Measurements from ENCODE around the gene UFC1.

UFC1 gene

GRCh38 chr1:161133220-161133740 lies 20.5 kb upstream of the UFC1 start:
- no peak for FAIRE-seq
- no peak for DNase-seq (ENCODE audit: low spot score)

- DNase-seq (ENCODE audit: low spot score) (no peak), FAIRE-seq (no peak)
These were observed 15.9 kb upstream of the UFC1 start for GRCh38 chr1:161137881-161138280.

DNA sequence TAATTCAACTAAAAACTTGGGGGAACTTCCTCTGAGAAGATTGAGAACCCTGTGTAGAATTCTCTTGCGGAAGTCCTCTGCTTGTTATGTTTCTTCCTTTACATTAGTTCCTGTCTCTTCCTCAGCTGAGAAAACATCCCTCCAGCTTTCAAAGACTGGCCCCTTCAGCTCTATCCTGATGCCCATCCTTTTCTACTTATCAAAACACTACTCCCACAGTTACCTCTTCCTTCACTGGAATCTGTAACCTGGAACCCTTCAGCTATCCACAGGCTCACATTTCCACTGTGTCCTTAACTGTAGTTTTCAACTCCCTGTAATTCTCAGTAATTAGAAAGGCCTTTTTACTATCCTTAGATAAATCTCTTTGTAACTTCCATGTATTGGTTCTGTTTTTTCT lies 15.3 kb upstream of the UFC1 start:
- DNase-seq (ENCODE audit: low spot score) (no peak), FAIRE-seq (no peak)

- DNase-seq (ENCODE audit: low spot score): no peak
- peak; percentile 2 for FAIRE-seq
These were observed 14.0 kb upstream of the UFC1 start for GRCh38 chr1:161139766-161140165.

GRCh38 chr1:161140755-161141400 lies 12.9 kb upstream of the UFC1 start:
- DNase-seq (ENCODE audit: low spot score) (no peak), FAIRE-seq (no peak)

GRCh38 chr1:161145832-161146231 lies 7.9 kb upstream of the UFC1 start:
- FAIRE-seq: no peak
- DNase-seq (ENCODE audit: low spot score): no peak

DNA sequence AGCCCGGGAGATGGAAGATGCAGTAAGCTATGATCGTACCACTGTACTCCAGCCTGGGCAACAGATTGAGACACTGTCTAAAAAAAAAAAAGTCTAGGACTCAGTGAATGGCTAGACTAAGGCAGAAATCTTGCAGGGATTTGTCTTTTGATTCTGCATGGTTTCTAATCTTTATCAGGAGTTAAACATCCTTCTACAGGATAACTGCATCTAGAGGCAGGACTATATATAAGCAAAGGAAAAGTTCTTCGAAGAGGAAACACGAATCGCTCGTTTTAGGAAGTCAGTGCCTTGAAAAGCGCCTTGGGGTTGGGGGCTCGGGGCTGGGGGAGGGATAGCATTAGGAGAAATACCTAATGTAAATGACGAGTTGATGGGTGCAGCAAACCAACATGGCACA lies 602 bp upstream of the UFC1 start:
- no peak for DNase-seq (ENCODE audit: low spot score)
- no peak for FAIRE-seq

GRCh38 chr1:161157867-161158266 lies 4.1 kb downstream of the UFC1 start:
- FAIRE-seq (no peak), DNase-seq (ENCODE audit: low spot score) (no peak)

DNA sequence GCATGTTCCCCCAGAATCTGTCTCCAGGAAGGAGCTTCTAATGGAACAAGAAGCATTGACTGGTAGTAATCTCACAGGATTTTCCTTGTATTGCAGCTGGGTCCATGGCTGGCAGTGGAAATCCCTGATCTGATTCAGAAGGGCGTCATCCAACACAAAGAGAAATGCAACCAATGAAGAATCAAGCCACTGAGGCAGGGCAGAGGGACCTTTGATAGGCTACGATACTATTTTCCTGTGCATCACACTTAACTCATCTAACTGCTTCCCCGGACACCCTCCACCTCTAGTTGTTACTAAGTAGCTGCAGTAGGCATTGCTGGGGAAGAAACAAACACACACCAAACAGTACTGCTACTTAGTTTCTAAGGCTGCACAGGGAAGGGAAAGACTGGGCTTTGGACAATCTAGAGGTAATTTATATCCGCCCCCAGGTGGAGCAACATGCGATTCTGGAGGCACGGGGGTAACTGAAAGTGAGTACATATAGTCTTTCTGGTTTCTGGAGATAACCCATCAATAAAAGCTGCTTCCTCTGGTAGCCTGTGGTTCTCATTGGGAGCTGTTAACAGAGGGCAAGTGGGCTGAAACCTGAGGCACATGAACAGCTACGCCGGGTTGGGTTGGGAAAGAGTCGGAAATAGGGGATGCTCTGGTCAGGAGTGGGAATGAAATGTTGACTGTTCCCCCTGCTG lies 4.7 kb downstream of the UFC1 start:
- FAIRE-seq: no peak
- peak; percentile 63 for DNase-seq (ENCODE audit: low spot score)

DNA sequence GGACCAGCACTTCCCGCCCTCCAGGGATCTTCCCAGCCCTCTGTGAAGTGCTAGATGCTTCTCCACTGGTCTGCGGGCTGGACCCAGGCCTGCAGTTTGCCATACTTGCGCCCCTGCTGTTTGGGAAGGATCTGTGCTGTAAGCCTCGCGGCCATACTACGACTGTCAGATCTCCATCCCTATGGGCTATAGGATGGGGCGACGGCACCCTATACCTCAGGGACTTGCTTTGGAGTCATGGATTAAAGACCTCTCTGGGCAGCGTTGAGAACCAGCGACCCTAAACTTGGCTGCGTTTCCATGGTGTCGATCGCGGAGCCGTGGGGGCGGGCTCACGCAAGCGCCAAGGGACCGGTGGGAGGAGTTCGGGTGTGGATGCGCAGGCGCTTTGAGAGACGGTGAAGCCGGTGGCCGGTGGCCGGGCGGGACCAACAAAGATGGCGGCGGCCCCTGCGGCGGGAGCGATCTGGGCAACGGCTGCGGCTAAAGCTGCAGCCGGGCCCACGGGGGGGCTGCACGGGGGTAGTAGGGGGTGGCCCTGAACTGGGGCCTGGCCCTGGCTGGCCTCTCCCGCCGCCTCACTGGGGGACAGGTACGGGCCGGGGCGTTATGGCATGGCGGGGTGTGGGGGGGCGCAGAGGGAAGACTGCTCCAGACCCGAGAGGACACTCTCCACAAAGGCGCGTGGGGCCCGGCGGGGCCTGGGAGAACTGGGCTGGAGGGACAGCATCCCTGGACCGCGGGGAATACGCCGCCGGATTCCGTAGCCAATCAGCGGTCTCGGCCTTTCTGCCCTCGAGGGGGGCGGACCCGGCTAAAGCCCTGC lies 5.5 kb downstream of the UFC1 start, which contains the start of gene USP21:
Gene USP21, plus strand, starts transcription at position 414 of the 826 bp plus-strand sequence. CDS start 1,141 bp downstream, outside the sequence.
- DNase-seq (ENCODE audit: low spot score): peak; percentile 75
- FAIRE-seq: no peak

DNA sequence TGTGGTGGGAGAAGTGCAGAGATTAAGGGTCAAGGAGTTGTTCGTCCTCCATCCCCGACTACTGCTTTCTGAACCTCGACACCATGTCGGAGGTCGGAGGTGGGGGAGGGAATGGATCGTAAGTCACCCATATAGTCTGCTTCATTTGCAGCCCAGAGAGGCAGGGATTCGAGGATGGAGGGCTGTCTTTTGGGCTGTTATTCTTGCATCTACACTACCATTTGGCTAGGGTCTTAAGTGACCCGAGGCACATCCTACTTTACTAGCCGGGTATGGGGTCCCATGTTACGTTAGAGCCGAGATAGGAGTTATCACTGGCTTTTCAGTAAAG lies 6.1 kb downstream of the UFC1 start:
- FAIRE-seq: no peak
- no peak for DNase-seq (ENCODE audit: low spot score)

DNA sequence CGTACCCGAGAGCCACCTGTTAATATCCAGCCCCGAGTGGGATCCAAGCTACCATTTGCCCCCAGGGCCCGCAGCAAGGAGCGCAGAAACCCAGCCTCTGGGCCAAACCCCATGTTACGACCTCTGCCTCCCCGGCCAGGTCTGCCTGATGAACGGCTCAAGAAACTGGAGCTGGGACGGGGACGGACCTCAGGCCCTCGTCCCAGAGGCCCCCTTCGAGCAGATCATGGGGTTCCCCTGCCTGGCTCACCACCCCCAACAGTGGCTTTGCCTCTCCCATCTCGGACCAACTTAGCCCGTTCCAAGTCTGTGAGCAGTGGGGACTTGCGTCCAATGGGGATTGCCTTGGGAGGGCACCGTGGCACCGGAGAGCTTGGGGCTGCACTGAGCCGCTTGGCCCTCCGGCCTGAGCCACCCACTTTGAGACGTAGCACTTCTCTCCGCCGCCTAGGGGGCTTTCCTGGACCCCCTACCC lies 6.9 kb downstream of the UFC1 start:
- no peak for DNase-seq (ENCODE audit: low spot score)
- no peak for FAIRE-seq

- DNase-seq (ENCODE audit: low spot score) (no peak), FAIRE-seq (no peak)
These were observed 7.9 kb downstream of the UFC1 start for GRCh38 chr1:161161652-161162051.

- FAIRE-seq (no peak), DNase-seq (ENCODE audit: low spot score) (no peak)
These were observed 8.3 kb downstream of the UFC1 start for GRCh38 chr1:161162052-161162451.

DNA sequence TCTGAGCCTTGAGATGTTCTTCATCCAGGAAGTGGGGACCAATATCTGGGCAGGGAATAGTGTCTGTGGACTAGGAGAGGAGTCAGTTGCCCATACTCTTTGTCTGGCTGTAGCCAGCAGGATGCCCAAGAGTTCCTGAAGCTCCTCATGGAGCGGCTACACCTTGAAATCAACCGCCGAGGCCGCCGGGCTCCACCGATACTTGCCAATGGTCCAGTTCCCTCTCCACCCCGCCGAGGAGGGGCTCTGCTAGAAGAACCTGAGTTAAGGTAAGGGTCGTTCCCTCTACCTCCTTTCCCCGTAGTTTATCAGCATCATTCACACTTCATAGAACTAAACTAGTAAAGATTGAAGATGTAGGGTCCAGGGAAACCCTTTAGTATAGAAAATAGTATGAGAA lies 9.0 kb downstream of the UFC1 start:
- DNase-seq (ENCODE audit: low spot score) (no peak), FAIRE-seq (no peak)

- no peak for DNase-seq (ENCODE audit: low spot score)
- no peak for FAIRE-seq
These were observed 10.0 kb downstream of the UFC1 start for GRCh38 chr1:161163793-161164192.

GRCh38 chr1:161164901-161165610 lies 11.3 kb downstream of the UFC1 start:
- DNase-seq (ENCODE audit: low spot score) (no peak), FAIRE-seq (no peak)

GRCh38 chr1:161165742-161166668 lies 12.2 kb downstream of the UFC1 start, which contains the start of gene PPOX:
PPOX (plus strand) TSS chr1:161166426; CDS start chr1:161166848, 422 bp downstream.
- FAIRE-seq: peak; percentile 88
- peak; percentile 97 for DNase-seq (ENCODE audit: low spot score)

DNA sequence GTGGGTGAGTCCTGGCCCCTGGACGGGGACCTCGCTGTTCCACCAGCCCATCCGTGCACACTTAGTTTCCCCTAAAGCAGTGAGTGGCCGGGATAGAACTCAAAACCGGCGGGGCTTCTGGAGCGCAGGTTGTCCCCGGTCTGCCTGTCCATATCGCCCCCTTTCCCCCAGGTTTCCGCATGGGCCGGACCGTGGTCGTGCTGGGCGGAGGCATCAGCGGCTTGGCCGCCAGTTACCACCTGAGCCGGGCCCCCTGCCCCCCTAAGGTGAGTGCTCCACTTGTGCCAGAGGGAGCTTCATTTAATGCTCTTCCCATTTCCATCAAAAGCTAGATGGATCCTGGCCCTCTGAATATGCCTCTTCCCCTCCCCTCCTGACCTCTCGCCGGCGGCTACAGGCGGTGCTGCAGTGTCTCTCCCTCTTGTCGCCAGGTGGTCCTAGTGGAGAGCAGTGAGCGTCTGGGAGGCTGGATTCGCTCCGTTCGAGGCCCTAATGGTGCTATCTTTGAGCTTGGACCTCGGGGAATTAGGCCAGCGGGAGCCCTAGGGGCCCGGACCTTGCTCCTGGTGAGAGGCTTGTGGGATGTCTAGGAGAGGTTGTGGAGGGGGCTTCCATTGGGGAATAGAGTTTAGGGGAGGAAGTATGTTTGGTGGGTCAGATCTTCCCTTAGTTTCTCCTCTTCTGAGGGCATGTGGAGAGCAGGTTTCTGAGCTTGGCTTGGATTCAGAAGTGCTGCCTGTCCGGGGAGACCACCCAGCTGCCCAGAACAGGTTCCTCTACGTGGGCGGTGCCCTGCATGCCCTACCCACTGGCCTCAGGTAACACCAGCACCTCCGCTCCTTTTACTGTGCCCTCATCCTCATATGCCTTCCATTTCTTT lies 13.1 kb downstream of the UFC1 start:
- DNase-seq (ENCODE audit: low spot score) (no peak), FAIRE-seq (no peak)
